GM19099 (cell line): Measurements from ENCODE around the gene AHI1.

ENCODE experiments used
- POLR2A ChIP-seq: IDR thresholded peaks from 3 replicates; pipeline ENCODE4 v1.6.1; 2011; ENCODE audit warnings: low read depth; ENCODE audit not compliant: insufficient read length; ENCODE audit errors: extremely low read depth

AHI1 gene

DNA sequence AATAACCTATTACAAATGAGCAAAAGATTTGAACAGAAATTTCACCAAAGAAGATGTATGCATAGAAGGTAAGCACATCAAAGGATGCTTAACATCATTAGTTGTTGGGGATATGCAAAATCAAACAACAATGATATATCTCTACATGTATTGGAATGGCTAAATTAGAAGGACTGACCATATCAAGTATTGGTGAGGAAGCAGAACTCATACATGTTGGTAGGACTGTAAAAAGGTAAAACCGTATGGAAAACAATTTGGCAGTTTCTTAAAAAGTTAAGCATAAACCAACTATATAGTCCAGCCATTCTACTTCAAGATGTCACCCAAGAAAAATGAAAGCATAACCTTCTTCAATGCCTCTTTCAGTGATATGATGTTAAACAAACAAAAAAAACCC lies 202.5 kb downstream of the AHI1 start:
- TF ChIP-seq POLR2A = no peak

DNA sequence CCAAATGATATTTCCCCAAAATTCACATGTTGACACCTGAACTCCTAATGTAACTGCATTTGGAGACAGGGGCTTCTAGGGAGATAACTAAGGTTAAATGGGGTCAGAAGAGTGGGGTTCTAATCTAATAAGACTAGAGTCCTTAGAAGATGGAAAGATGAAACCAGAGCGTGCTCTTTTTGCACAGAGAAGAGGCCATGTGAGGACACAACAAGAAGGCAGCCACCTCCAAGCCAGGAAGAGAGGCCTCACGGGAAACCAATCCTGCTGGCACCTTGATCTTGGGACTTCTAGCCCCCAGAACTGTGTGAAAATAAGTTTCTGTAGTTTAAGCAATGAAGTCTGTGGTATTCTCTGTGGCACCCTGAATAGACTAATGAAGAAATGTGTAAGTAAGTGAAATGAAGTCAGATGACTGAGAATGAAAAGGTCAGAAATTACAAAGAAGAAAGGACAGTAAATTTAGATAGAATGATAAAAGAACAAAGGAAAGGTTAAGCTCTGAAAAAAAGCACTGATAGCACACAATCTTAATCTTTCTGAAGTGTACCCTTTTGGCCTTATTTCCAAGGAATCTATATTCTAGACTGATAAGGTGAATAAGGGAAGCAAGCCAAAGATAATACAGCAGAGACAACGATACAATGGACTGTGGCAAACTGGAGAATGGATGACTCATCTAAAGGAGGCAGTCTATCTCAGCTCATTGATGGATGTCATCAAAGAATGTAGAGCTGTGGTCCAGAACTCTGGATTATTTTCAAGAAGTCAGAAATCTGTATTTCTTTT lies 206.1 kb downstream of the AHI1 start:
- no peak for TF ChIP-seq POLR2A

DNA sequence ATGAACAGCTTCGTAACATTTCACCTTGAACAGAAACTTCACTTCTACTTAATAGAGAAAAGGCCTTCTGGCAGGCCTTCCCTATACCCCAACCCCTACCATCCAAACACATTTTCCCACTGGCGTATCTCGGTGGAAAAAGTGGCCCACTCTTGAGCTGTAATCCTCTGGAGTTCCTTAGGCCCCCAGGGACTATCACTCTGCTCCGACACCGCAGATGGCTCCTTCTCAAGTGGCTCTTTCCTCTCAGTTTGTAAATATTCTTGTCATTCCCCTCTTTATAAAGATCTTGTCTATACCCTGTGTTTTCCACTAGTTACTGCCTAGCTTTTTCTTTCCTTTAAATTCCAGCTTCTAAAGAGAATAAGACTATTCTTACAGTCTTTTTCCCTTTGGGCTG lies 207.7 kb downstream of the AHI1 start:
- no peak for TF ChIP-seq POLR2A

DNA sequence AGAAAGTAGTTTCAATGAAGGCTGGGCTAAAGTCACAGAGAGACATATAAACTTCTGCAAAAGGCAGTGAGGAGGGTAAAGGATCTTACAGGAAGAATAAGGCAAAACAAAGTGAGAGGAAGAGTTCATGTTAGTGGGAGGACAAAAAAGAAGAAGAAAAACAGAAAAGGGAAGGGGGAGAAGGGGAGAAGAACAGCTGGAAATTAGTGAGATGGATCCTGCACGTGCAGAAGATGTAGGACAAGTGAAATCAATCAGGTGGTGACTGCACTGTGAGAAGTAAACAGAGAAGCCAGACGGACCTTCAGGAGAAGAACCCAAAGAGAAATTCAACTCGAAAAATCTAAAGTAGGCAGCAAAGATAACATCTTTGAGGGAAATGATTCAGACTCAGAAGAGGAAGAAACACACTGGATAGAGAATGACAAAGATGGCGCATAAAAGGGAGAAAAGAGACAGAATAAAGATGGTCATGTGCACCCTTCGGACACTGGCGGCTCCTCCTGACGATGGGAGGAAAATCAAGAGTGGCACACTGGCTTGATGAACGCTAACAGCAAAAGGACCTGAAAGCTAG lies 210.5 kb downstream of the AHI1 start:
- TF ChIP-seq POLR2A = no peak

DNA sequence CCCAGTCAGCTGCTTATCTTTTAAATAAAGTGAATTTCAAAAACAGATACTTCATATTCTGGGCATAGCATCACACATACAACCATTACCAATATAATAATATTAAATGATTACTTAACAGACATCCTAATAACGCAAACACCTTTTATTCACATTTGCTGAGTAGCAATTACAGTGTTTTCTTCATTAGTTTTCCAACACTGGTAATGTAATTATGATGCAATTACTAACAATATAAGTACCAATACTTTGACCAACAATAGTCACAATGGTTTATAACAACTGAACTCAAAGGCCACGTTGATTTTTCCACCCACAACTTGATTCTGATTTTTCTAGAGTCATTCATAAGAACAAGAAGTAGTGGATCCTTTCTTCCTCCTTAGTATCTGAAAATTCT lies 212.4 kb downstream of the AHI1 start:
- no peak for TF ChIP-seq POLR2A

DNA sequence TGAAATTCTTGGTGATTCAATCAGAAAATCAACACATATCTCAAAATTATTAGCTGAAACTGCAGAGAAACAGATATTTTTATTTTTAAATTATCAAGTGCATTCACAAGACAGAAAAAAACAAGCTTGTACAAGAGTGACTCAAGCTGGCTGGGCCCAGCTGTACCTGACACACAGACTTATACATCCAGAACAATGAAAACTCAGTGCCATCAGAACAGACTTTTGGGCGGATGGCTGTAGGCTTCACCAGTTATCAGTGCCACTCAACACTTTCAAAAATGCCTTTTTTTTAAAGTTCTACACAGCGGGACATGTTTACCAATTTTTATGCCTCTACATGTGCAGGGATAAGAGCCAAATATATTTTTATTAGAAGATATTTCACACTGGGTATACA lies 213.6 kb downstream of the AHI1 start:
- no peak for TF ChIP-seq POLR2A

DNA sequence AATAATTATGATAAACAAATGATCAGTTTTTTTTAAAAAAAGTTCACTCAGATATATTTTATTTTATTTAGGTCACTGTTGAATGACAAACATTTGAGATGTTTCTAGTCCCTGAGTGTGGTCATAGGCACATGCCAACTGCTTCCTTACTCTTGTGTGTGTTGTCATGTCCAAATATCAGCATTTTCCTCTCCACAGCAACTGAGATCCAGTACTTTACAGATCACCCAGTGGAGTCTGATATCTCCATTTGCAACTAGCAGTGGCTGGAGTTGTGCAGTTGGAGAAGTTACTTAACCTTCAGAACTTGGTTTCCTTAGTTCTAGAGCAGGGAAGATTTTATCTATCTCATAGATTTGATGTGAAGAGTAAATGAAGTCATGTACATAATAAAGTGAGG lies 215.1 kb downstream of the AHI1 start:
- TF ChIP-seq POLR2A = no peak

DNA sequence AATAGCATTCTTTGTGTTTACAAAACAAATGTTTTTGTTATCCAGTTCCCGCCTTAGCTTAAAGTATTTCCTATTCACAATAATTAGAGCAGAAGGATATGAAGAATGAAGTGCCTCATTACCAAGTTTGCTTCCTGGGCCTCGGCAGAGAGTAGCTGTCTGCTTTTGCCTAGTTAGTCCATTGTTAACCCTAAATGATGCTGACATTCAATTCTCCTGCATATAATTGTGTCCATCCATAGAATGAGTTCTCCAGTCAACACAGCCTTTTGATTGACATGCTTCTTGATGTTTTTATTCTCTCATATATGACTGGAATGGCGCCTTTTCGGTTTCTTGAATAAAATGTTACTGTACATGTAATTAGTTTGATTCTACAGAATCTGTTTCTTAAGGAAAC lies 215.6 kb downstream of the AHI1 start:
- TF ChIP-seq POLR2A = no peak

DNA sequence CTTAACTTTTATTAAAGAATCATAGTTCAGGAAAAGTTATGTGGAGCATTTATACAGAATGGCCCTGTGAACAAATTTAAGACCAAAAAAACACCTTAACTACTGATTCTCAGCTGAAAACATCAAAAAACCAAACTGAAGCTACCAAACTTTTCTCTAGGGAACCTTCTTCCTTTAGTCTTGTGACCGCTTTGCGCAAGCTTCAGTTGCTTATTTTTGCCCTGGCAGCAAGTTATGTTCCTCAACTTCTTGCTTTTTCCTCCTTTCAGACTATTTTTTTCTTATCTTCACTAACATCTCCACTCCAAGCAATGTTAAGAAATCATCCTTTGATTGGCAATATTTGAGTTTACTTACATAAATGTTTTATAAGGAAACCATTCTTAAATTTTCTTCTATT lies 216.3 kb downstream of the AHI1 start:
- TF ChIP-seq POLR2A = no peak

DNA sequence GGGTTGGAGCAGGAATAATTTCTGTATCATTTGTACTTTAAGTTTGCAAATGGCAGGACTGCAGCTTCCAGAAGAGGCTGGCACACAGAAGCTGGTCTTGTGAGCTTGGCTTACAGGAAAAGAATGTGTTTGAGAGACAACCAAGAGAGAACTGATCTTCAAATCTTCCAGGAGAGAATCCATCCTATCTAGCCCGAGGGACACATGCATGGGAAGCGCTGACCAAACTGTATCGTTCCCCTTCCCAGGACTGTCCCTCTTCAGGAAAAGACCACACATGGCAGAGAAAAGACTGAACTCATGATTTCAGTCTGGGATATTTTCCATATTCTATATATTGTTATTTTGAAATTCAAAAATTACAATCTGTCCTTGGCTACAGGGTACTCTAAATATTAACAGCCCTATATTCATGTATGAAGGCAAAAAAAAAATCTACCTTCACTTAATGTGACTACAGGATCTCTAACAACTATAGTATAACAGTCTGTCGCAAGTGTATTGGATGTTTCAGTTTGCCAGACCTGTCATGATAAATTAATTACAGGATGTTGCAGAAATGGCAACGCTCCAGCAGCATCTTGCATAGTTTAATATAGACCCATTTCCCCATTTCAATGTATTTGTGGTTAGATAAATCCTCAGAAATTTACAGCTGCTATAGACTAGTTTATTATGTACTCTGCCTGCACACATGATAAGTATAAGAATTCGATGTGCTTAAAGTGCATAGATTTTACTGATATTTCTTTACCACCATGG lies 217.0 kb downstream of the AHI1 start:
- no peak for TF ChIP-seq POLR2A

DNA sequence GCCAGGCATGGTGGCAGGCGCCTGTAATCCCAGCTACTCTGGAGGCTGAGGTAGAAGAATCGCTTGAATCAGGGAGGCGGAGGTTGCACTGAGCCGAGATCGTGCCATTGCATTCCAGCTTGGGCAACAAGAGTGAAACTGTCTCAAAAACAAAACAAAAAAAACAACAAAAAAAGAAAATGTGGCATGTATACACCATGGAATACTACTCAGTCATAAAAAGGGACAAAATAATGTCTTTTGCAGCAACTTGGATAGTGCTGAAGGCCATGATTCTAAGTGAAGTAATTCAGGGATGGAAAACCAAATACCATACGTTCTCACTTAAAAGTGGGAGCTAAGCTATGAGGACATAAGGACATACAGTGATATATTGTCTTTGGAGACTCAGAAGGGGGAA lies 220.1 kb downstream of the AHI1 start:
- no peak for TF ChIP-seq POLR2A

DNA sequence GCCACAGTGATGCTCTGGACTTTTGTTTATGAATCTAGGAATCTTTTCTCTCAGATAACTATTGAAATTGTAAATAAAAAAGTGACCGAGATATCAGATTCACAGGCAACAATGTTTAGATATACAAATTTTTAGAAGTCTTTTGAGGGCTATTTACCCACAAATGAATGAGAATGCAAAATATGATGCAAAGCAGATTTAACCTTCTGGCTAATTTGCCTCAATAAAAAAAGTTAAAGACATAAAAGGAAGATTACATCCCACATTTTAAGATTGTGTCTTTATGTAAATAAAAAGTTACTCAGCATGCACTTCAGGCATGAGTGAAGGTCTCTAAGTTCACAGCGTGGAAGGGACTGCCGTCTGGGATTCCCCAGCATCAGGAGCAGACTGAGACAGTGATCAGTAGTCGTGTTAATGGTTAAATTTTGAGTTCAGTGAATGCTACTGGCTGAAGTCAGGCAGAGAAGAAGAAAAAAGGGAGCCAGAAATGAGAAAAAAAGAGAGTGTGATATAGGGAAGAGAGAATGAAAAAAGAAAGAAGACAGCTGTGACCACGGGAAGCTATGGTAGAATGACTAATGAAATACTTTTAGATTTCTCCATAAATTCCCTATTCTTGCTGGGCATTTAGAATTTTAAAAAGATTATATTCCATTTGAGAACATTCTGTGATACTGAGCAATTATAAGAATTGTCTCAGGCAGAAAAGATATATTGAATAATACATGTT lies 222.8 kb downstream of the AHI1 start:
- TF ChIP-seq POLR2A = no peak

DNA sequence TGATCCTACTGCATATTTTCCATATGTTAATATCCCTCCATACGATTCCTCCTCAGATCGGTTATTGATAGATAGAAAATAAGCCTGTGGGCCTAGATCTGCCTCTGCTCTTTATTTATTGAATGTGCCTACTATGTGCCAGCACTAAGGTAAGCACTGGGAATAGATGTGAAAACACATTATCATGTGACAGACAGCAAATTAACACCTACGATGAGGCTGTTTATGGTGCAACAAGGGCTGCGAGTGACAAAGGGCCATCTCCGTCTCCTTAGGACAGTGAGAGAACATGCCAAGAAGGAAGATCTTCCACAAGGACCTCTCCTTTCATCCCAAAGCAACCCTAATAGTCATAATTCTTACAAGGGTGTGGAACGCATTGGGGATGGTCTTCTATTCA lies 225.9 kb downstream of the AHI1 start:
- no peak for TF ChIP-seq POLR2A

DNA sequence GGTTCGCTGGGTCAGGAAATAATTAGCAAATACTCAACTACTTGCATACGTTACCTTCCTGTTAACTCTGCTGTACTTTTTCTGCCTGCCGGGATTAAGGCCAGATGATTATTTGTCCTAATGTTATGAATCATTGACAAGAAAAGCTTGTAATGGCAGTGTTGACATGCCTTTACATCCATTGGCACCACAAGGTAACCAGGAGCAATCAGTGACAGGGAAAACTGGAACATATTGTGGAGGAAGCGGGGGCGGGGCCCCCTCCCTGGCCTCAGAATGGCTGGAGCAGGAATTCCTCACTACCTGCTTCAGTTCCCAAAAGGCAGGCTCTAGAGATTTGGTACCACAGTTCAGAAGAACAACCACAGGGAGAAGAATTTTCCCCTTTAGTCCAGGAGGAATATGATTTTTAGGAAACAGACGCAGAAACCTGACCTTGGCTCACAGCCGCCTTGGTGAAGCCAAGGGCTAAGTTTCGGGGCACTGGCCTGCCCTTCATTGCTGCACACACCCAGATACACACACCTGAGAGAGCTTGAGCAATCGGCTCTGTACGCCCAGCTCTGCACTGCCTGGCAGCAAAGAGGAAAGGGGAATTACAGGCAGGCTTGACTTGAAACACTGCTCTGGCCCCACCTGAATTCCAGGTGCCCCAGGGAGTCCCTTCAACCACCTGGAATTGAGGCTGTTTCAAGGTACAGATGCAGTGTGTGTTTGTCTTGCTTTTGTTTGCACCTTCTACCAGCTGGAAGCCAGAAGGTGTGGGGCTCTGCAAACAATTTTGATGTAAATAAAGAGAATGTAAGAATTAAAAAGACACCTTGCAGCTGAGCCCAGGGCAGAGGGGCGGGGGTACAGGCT lies 226.6 kb downstream of the AHI1 start:
- TF ChIP-seq POLR2A = no peak
